ENCODE data around the gene MPC2.

- TF ChIP-seq CTCF (IDR thresholded peaks at IDR 0.05), result no peak
- TF ChIP-seq ZFX (IDR thresholded peaks at IDR 0.05; ENCODE audit: borderline replicate concordance), result no peak
Observed at GRCh38 chr1:167957710-167958109, 20.8 kb upstream of the MPC2 start.
